SK-N-SH (cell line): ENCODE measurements around the gene FAM169A. TPM values are rescaled to one million over a fixed set of nuclear protein-coding genes. Genes with fewer than 3 reads are reported as not detected.

Source experiments
- CTCF ChIA-PET: fragments of 300-600, 350-600 bp; formaldehyde crosslinking; extraction: SDS; loops from one replicate; lab custom pipeline; 2021; lab: Yijun Ruan, JAX
- POLR2A ChIA-PET: fragments of 350-600 bp; sonication (Branson Sonifier 250); formaldehyde crosslinking; extraction: SDS; loops from one replicate; lab custom pipeline; 2020; ENCODE audit warnings: antibody characterized with exemption, inconsistent platforms; lab: Yijun Ruan, JAX
- DNase-seq: peaks from one replicate; pipeline ENCODE4 v3.0.0; 2012
- H2AFZ ChIP-seq: fragments of 200-600 bp; sonication (generic); 2 replicates; pipeline ENCODE4 v1.8.1; 2016; ENCODE audit warnings: antibody characterized with exemption, mild to moderate bottlenecking, low read depth
- H3F3A ChIP-seq: fragments of 200-600 bp; sonication (generic); replicated peaks from 2 replicates; pipeline ENCODE3; 2016; ENCODE audit warnings: antibody characterized with exemption, mild to moderate bottlenecking; ENCODE audit not compliant: insufficient read depth
- H3K27ac ChIP-seq, 2 experiments: fragments of 200-500 bp in 1 of 2; fragments of 200-600 bp in 1 of 2; sonication (Bioruptor generic) in 1 of 2; sonication (generic), shearing (Covaris generic) in 1 of 2; 2 replicates each; pipeline versions ENCODE4 v1.5.1 to v1.6.1; 2014 to 2016; ENCODE audit warnings: low read depth in 2 of 2, inconsistent platforms in 1 of 2, low read length in 1 of 2, mild to moderate bottlenecking in 1 of 2, mixed read lengths in 1 of 2
- H3K27me3 ChIP-seq: fragments of 200-600 bp; sonication (generic), shearing (Covaris generic); 2 replicates; pipeline ENCODE4 v1.6.1; 2016; ENCODE audit warnings: mixed run types; ENCODE audit not compliant: insufficient read depth
- H3K36me3 ChIP-seq, 2 experiments: fragments of 200-500 bp in 1 of 2; fragments of 200-600 bp in 1 of 2; sonication (Bioruptor generic) in 1 of 2; sonication (generic) in 1 of 2; replicated peaks in 1 of 2; 2 replicates each; pipeline versions ENCODE3 to v1.5.1; 2014 to 2016; ENCODE audit warnings: low read length in 1 of 2, mild to moderate bottlenecking in 1 of 2; ENCODE audit not compliant: insufficient read depth in 2 of 2, control insufficient read depth in 1 of 2
- H3K4me1 ChIP-seq, 2 experiments: fragments of 200-500 bp in 1 of 2; fragments of 200-600 bp in 1 of 2; sonication (Bioruptor generic) in 1 of 2; sonication (generic), shearing (Covaris generic) in 1 of 2; 2 replicates each; pipeline versions ENCODE4 v1.5.1 to v1.6.1; 2014 to 2016; ENCODE audit warnings: low read depth in 1 of 2, low read length in 1 of 2, mixed run types in 1 of 2; ENCODE audit not compliant: insufficient read depth in 2 of 2, control insufficient read depth in 1 of 2
- H3K4me2 ChIP-seq: fragments of 200-600 bp; sonication (generic), shearing (Covaris generic); 2 replicates; pipeline ENCODE4 v1.6.1; 2017; ENCODE audit warnings: mixed run types
- H3K4me3 ChIP-seq, 2 experiments: fragments of 200-500 bp in 1 of 2; fragments of 200-600 bp in 1 of 2; sonication (Bioruptor generic) in 1 of 2; sonication (generic), shearing (Covaris generic) in 1 of 2; 2 replicates each; pipeline versions ENCODE4 v1.5.1 to v1.8.1; 2014 to 2016; ENCODE audit warnings: low read depth in 2 of 2, inconsistent platforms in 1 of 2, low read length in 1 of 2, mild to moderate bottlenecking in 1 of 2, mixed read lengths in 1 of 2, moderate library complexity in 1 of 2
- H3K79me2 ChIP-seq: fragments of 200-600 bp; sonication (generic); 2 replicates; pipeline ENCODE4 v1.8.1; 2017; ENCODE audit warnings: mild to moderate bottlenecking; ENCODE audit not compliant: insufficient read depth
- H3K9ac ChIP-seq: fragments of 200-600 bp; sonication (generic); 2 replicates; pipeline ENCODE4 v1.6.1; 2017; ENCODE audit warnings: mixed run types
- H3K9me2 ChIP-seq: fragments of 200-600 bp; sonication (generic); 2 replicates; pipeline ENCODE4 v1.6.1; 2017; ENCODE audit warnings: mixed run types
- H3K9me3 ChIP-seq: fragments of 200-600 bp; sonication (generic); 2 replicates; pipeline ENCODE4 v1.6.1; 2017; ENCODE audit warnings: mixed run types, mild to moderate bottlenecking, moderate library complexity
- H4K20me1 ChIP-seq: fragments of 200-600 bp; sonication (generic); 2 replicates; pipeline ENCODE4 v1.6.1; 2017; ENCODE audit warnings: mild to moderate bottlenecking, mixed run types; ENCODE audit not compliant: insufficient read depth
- CHD2 ChIP-seq: fragments of 150-350 bp; IDR thresholded peaks from 2 replicates; pipeline ENCODE4 v1.6.1; 2018; ENCODE audit warnings: low read length; ENCODE audit not compliant: partially characterized antibody
- EZH2phosphoT487 ChIP-seq: fragments of 200-600 bp; sonication (generic); IDR thresholded peaks from 2 replicates; pipeline ENCODE4 v1.6.1; 2017; ENCODE audit warnings: low read depth, mixed run types, mild to moderate bottlenecking, antibody characterized with exemption, moderate library complexity, borderline replicate concordance
- FOSL2 ChIP-seq: IDR thresholded peaks from 2 replicates; pipeline ENCODE4 v1.4.0; 2012; ENCODE audit warnings: low read depth, mild to moderate bottlenecking, moderate library complexity, borderline replicate concordance
- FOXJ3 ChIP-seq: sonication (generic); formaldehyde crosslinking; IDR thresholded peaks from 2 replicates; pipeline ENCODE4 v1.5.1; 2020; ENCODE audit warnings: mild to moderate bottlenecking, missing genetic modification reagents
- FOXM1 ChIP-seq: IDR thresholded peaks from 2 replicates; pipeline ENCODE4 v1.4.0; 2012; ENCODE audit warnings: low read depth, mild to moderate bottlenecking
- GABPA ChIP-seq: IDR thresholded peaks from 2 replicates; pipeline ENCODE4 v1.4.0; 2012; ENCODE audit warnings: low read depth, mild to moderate bottlenecking
- IRF3 ChIP-seq: fragments of 150-350 bp; IDR thresholded peaks from 2 replicates; pipeline ENCODE4 v1.6.1; 2016; ENCODE audit warnings: mild to moderate bottlenecking, low read depth, low read length
- JUND ChIP-seq: IDR thresholded peaks from 2 replicates; pipeline ENCODE4 v1.4.0; 2012
- MAX ChIP-seq: IDR thresholded peaks from 2 replicates; pipeline ENCODE4 v1.4.0; 2012; ENCODE audit warnings: low read depth
- MEF2A ChIP-seq: IDR thresholded peaks from 2 replicates; pipeline ENCODE4 v1.4.0; 2012; ENCODE audit warnings: low read depth, borderline replicate concordance
- NFIC ChIP-seq: IDR thresholded peaks from 2 replicates; pipeline ENCODE4 v1.4.0; 2012; ENCODE audit warnings: borderline replicate concordance
- NRF1 ChIP-seq: IDR thresholded peaks from 2 replicates; pipeline ENCODE4 v1.6.1; 2012; ENCODE audit warnings: low read depth, mild to moderate bottlenecking, low read length
- PBX3 ChIP-seq: IDR thresholded peaks from 2 replicates; pipeline ENCODE4; 2012
- POLR2AphosphoS5 ChIP-seq: IDR thresholded peaks from 2 replicates; pipeline ENCODE4 v1.6.1; 2012; ENCODE audit warnings: low read depth, low read length
- RAD21 ChIP-seq: IDR thresholded peaks from 2 replicates; pipeline ENCODE4 v1.6.1; 2012; ENCODE audit warnings: mild to moderate bottlenecking, low read length
- RCOR1 ChIP-seq: fragments of 150-350 bp; IDR thresholded peaks from 2 replicates; pipeline ENCODE4 v1.6.1; 2017; ENCODE audit warnings: antibody characterized with exemption, low read length
- RXRA ChIP-seq: IDR thresholded peaks from 2 replicates; pipeline ENCODE4 v1.4.0; 2012; ENCODE audit warnings: low read depth, mild to moderate bottlenecking, borderline replicate concordance
- TAF1 ChIP-seq: IDR thresholded peaks from 2 replicates; pipeline ENCODE4 v1.6.1; 2012; ENCODE audit warnings: low read depth, mild to moderate bottlenecking, low read length, moderate library complexity, borderline replicate concordance
- TCF12 ChIP-seq: IDR thresholded peaks from 2 replicates; pipeline ENCODE4 v1.4.0; 2012
- TEAD4 ChIP-seq: IDR thresholded peaks from 2 replicates; pipeline ENCODE4 v1.4.0; 2012; ENCODE audit warnings: mild to moderate bottlenecking, borderline replicate concordance; ENCODE audit not compliant: insufficient read depth
- WGBS: methylation state at CpG from one replicate; pipeline ENCODE4 v1.1.6; 2017; ENCODE audit warnings: low lambda C conversion rate; 5-methylcytosine and 5-hydroxymethylcytosine counted together
- polyA plus RNA-seq, 3 experiments: library from polyadenylated mRNA; depleted of rRNA; stranded (reverse); fragments of >200 nt; gene quantifications; 2 replicates each; pipeline ENCODE4 v1.2.3, GENCODE V29; 2012
- TF ChIP-seq, protein P1 (sequence below): fragments of 150-350 bp; IDR thresholded peaks from 2 replicates; pipeline ENCODE4 v1.6.1; 2017; ENCODE audit warnings: antibody characterized with exemption, low read length, low read depth, borderline replicate concordance

The FAM169A gene
- polyA plus RNA-seq, 1 of the 3 experiments (the other 2 are of a cell fraction), result 2.6 TPM

- H3K9me2 ChIP-seq, result no peaks in the 10 kb centered on the region
- TF ChIP-seq, protein P1, sequence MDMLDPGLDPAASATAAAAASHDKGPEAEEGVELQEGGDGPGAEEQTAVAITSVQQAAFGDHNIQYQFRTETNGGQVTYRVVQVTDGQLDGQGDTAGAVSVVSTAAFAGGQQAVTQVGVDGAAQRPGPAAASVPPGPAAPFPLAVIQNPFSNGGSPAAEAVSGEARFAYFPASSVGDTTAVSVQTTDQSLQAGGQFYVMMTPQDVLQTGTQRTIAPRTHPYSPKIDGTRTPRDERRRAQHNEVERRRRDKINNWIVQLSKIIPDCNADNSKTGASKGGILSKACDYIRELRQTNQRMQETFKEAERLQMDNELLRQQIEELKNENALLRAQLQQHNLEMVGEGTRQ, result no peak
- TF ChIP-seq RAD21 (no peak), PBX3 (no peak)
- ChIA-PET CTCF (no interaction called here), POLR2A (no interaction called here)
- no peak overlapping the region for H3K4me3 ChIP-seq
- DNase-seq, result no peak
- no peaks in the 10 kb centered on the region for H3K79me2 ChIP-seq
- peaks cover 5% of the 10 kb centered on the region; the same call in 1 of the 2 replicates for H3K9me3 ChIP-seq
- no peaks in the 10 kb centered on the region for H3K27me3 ChIP-seq
- H3K4me2 ChIP-seq, result no peak overlapping the region
- H3K4me1 ChIP-seq, result no peaks in the 10 kb centered on the region; a peak in 2 of 4 replicates
- no peaks in the 10 kb centered on the region for H4K20me1 ChIP-seq
- H3F3A ChIP-seq, result no peaks in the 10 kb centered on the region
- 73% methylated on average over 1 of the region's 1 CpG for WGBS
- H2AFZ ChIP-seq, result no peak overlapping the region
- no peak overlapping the region for H3K9ac ChIP-seq
- no peaks in the 10 kb centered on the region for H3K36me3 ChIP-seq
- H3K27ac ChIP-seq, result no peak overlapping the region
Observed at GRCh38 chr5:74897049-74897448, 30.9 kb upstream of the FAM169A start.

DNA sequence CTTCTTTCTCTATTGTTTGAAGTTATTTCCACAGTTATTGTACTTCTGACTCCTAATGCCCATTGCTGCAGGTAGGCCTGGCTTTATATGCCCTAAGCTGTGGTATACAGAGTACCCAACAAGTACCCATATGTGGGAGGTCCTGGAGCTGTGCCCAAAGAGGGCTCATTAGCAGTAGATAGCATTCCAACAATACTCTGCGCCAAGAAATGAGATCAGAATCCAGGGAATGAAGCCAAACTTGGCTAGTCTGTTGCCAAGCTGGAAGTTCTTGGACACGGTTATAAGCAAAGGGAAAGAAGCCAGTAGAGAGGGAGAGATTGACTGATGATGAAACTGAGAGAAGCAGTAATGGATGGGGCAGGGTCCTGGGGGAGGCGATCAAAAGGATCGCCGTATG, 29.7 kb upstream of the FAM169A start:
- Histone ChIP-seq H3K9ac (no peak overlapping the region), H3K4me2 (0 out of 2 replicates have a peak overlapping the region, but pooled peaks have one; percentile 14), H3K4me1 (no peaks in the 10 kb centered on the region; a peak in 2 of 4 replicates), H3K27ac (no peak overlapping the region), H3F3A (no peaks in the 10 kb centered on the region), H4K20me1 (no peaks in the 10 kb centered on the region), H3K4me3 (no peak overlapping the region), H3K36me3 (no peaks in the 10 kb centered on the region), H2AFZ (no peak overlapping the region), H3K9me3 (peaks cover 5% of the 10 kb centered on the region; the same call in 1 of the 2 replicates), H3K9me2 (no peaks in the 10 kb centered on the region), H3K27me3 (no peaks in the 10 kb centered on the region), H3K79me2 (no peaks in the 10 kb centered on the region)
- no peak for TF ChIP-seq GABPA
- no peak for TF ChIP-seq MAX
- peak; percentile 46 for TF ChIP-seq TCF12
- TF ChIP-seq NFIC, result peak; percentile 98
- peak; percentile 23; the same call in 1 of the 2 replicates for TF ChIP-seq POLR2AphosphoS5
- 0 out of 2 replicates have a peak, but pooled peaks have one; percentile 13 for TF ChIP-seq FOSL2
- WGBS, result 38% methylated on average over 5 of the region's 5 CpGs
- ChIA-PET CTCF (no interaction called here), POLR2A (no interaction called here)
- DNase-seq, result no peak

DNA sequence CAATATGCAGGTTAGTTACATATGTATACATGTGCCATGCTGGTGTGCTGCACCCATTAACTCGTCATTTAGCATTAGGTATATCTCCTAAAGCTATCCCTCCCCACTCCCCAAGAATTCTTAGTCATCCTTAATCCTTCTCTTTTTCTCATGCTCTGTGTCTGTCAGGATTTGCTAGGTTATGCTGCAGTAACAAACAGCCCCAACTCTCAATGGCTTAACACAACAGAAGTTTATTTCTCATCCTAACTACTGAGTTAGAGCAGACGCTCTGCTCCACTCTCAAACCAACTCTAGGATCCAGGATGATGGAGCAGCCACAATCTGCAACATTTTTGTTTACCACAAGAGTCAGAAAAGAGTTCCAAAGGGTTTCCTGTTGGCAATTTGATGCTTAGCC, 28.2 kb upstream of the FAM169A start:
- H3K4me3 ChIP-seq, result no peak overlapping the region
- H2AFZ ChIP-seq, result no peak overlapping the region
- H3K9ac ChIP-seq, result no peak overlapping the region
- H4K20me1 ChIP-seq, result no peaks in the 10 kb centered on the region
- H3K27ac ChIP-seq, result no peak overlapping the region
- peaks cover 5% of the 10 kb centered on the region; the same call in 1 of the 2 replicates for H3K9me3 ChIP-seq
- H3K4me1 ChIP-seq, result no peaks in the 10 kb centered on the region; a peak in 2 of 4 replicates
- no peaks in the 10 kb centered on the region for H3K27me3 ChIP-seq
- no peak for DNase-seq
- H3K36me3 ChIP-seq, result no peaks in the 10 kb centered on the region
- H3F3A ChIP-seq, result no peaks in the 10 kb centered on the region
- no peaks in the 10 kb centered on the region for H3K9me2 ChIP-seq
- H3K4me2 ChIP-seq, result no peak overlapping the region
- ChIA-PET POLR2A (no interaction called here), CTCF (no interaction called here)
- no peaks in the 10 kb centered on the region for H3K79me2 ChIP-seq
- WGBS, result 67% methylated on average over 2 of the region's 2 CpGs
- TF ChIP-seq IRF3 (no peak), NFIC (no peak), CHD2 (no peak), MEF2A (no peak), EZH2phosphoT487 (no peak), FOSL2 (no peak), POLR2AphosphoS5 (no peak), TEAD4 (no peak), NRF1 (no peak), RCOR1 (no peak), TAF1 (no peak), RXRA (no peak), FOXJ3 (no peak), JUND (no peak), GABPA (no peak), FOXM1 (no peak)
